Stimulated activated CD4-positive, alpha-beta T cell treated with anti-CD3 and anti-CD28 coated beads, Interleukin-2, amount 100 ng/mL, for 48 hours (primary cell): ENCODE results near the gene AGAP1.
"Not testable (repeated sequence)": the region's sequence is repeated elsewhere in the genome, so short reads cannot be mapped to it uniquely, and the experiment has no call there.

ENCODE experiments used
- DNase-seq, 2 donors: peaks; one replicate each; pipeline ENCODE4 v3.0.0-alpha.2; 2020

The AGAP1 gene

GRCh38 chr2:235934774-235935484, 441.1 kb downstream of the AGAP1 start:
- DNase-seq = no peak

- no peak for DNase-seq
Measured at GRCh38 chr2:235935773-235936172, 441.9 kb downstream of the AGAP1 start.

GRCh38 chr2:235936493-235936892, 442.6 kb downstream of the AGAP1 start:
- DNase-seq = peak in 1 of 2 donors; percentile 19

- no peak for DNase-seq
Measured at GRCh38 chr2:235937087-235937486, 443.2 kb downstream of the AGAP1 start.

- DNase-seq = no peak
Measured at GRCh38 chr2:235937526-235937925, 443.7 kb downstream of the AGAP1 start.

GRCh38 chr2:235937936-235938335, 444.1 kb downstream of the AGAP1 start:
- DNase-seq = no peak

- no peak for DNase-seq
Measured at GRCh38 chr2:235938611-235939010, 444.8 kb downstream of the AGAP1 start.

- no peak for DNase-seq
Measured at GRCh38 chr2:235939471-235939870, 445.6 kb downstream of the AGAP1 start.

GRCh38 chr2:235940330-235940729, 446.5 kb downstream of the AGAP1 start:
- no peak for DNase-seq

GRCh38 chr2:235944591-235944990, 450.7 kb downstream of the AGAP1 start:
- DNase-seq = no peak

GRCh38 chr2:235945608-235946140, 451.8 kb downstream of the AGAP1 start:
- no peak for DNase-seq

GRCh38 chr2:235946590-235946989, 452.7 kb downstream of the AGAP1 start:
- DNase-seq = no peak

GRCh38 chr2:235947055-235947454, 453.2 kb downstream of the AGAP1 start:
- not testable (repeated sequence) for DNase-seq

GRCh38 chr2:235949567-235950472, 456.0 kb downstream of the AGAP1 start:
- DNase-seq = no peak

GRCh38 chr2:235950473-235950809, 456.6 kb downstream of the AGAP1 start:
- no peak for DNase-seq

GRCh38 chr2:235951493-235951892, 457.6 kb downstream of the AGAP1 start:
- no peak for DNase-seq

- DNase-seq = no peak
Measured at GRCh38 chr2:235951982-235952381, 458.1 kb downstream of the AGAP1 start.

- DNase-seq = no peak
Measured at GRCh38 chr2:235952714-235953113, 458.9 kb downstream of the AGAP1 start.

- DNase-seq = no peak
Measured at GRCh38 chr2:235954281-235954680, 460.4 kb downstream of the AGAP1 start.

GRCh38 chr2:235954888-235955480, 461.1 kb downstream of the AGAP1 start:
- no peak for DNase-seq

- DNase-seq = no peak
Measured at GRCh38 chr2:235955664-235956063, 461.8 kb downstream of the AGAP1 start.

GRCh38 chr2:235956281-235956970, 462.6 kb downstream of the AGAP1 start:
- no peak for DNase-seq

- no peak for DNase-seq
Measured at GRCh38 chr2:235957251-235957650, 463.4 kb downstream of the AGAP1 start.
